NB4 (cell line): ENCODE results near the gene MINDY3.

Experiments
- CTCF ChIP-seq: IDR thresholded peaks from one replicate; pipeline ENCODE4 v1.5.1; 2012; ENCODE audit warnings: low read depth, low read length
- POLR2A ChIP-seq: IDR thresholded peaks from 2 replicates; pipeline ENCODE4 v1.6.1; 2011; ENCODE audit warnings: mild to moderate bottlenecking; ENCODE audit not compliant: insufficient read length; ENCODE audit errors: extremely low read depth

GRCh38 chr10:15797346-15797745, 63.0 kb downstream of the MINDY3 start:
- no peak for TF ChIP-seq CTCF
- no peak for TF ChIP-seq POLR2A
